ENCODE results near the gene PGAP6.
"Not testable (repeated sequence)": the region's sequence is repeated elsewhere in the genome, so short reads cannot be mapped to it uniquely, and the experiment has no call there.

PGAP6 gene

DNA sequence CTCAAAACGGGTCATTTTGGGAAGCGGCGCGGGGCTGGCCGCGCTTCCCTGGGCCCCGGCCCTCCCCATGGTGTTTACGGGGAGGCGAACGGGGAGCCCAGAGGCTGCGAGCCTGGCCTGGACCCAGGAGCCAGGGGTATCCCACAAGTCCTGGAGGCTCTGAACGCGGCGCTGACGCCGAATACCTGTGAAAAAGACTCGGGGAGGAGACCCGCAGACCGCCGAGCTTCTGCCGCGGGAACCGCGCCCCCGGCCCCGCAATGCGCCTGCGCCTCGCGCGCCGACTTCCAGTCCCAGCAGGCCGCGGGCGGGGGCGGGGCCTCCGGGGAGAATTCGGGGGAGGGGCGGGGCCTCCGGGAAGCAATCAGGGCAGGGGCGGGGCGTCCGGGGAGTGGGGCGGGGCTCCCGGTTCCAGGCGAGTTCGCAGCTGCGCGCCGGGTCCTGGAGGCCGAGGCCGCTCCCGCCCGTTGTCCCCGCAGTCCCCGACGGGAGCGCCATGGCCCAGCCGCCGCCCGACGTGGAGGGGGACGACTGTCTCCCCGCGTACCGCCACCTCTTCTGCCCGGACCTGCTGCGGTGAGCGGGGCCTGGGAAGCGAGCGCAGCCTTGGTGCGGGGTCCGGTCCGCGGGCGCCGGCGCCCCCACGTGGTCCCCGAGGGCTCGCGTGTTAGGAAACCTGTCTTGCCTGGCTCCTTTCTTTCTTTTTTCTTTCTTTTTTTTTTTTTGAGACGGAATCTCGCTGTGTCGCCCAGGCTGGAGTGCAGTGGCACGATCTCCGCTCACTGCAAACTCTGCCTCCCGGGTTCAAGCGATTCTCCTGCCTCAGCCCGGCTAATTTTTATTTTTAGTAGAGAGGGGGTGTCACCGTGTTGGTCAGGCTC lies 19.9 kb upstream of the PGAP6 start, which contains the start of gene DECR2:
TSS of gene DECR2 (plus strand) at position 418 of the 881 bp plus-strand sequence. CDS start at position 497, 79 bp downstream.
- DNase-seq = no peak

DNA sequence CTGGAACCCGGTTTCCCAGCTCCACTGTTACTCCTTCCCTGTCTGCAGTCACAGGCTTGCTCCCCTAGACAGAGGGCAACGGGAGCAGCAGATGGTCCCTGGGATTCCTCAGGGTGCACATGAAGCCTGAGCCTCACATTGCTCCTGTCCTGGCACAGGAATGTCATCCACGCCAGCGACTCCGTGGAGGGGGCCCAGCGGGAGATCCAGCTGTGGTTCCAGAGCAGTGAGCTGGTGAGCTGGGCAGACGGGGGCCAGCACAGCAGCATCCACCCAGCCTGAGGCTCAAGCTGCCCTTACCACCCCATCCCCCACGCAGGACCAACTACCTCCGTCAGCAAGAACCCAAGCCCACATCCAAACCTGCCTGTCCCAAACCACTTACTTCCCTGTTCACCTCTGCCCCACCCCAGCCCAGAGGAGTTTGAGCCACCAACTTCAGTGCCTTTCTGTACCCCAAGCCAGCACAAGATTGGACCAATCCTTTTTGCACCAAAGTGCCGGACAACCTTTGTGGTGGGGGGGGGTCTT lies 18.3 kb upstream of the PGAP6 start:
- no peak for DNase-seq

DNA sequence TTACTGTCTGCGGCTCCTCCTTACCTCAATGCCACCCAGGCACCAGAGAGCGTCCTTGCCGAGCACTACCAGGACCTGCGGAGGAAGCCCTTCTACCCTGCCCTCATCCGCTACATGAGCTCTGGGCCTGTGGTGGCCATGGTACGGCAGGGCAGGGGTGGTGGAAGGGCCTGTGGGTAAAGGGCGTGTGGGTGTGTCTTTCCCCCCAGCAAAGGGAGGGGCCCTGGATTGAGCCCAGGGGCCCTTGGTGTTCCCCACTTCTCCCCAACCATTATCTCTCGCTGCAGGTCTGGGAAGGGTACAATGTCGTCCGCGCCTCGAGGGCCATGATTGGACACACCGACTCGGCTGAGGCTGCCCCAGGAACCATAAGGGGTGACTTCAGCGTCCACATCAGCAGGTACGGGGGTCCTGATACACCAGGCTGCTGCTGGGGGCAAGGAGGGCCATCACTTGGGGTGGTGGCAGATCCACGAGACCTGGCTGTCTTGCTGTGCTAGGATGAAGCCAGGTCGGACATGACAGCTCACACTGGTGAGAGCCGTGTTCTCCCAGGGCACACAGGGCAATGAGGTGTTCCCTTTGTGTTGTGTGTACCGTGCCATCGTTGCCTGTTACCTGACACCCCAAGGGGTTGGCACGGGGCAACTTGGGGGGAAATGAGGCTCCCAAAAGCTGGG lies 17.7 kb upstream of the PGAP6 start:
- DNase-seq = no peak

DNA sequence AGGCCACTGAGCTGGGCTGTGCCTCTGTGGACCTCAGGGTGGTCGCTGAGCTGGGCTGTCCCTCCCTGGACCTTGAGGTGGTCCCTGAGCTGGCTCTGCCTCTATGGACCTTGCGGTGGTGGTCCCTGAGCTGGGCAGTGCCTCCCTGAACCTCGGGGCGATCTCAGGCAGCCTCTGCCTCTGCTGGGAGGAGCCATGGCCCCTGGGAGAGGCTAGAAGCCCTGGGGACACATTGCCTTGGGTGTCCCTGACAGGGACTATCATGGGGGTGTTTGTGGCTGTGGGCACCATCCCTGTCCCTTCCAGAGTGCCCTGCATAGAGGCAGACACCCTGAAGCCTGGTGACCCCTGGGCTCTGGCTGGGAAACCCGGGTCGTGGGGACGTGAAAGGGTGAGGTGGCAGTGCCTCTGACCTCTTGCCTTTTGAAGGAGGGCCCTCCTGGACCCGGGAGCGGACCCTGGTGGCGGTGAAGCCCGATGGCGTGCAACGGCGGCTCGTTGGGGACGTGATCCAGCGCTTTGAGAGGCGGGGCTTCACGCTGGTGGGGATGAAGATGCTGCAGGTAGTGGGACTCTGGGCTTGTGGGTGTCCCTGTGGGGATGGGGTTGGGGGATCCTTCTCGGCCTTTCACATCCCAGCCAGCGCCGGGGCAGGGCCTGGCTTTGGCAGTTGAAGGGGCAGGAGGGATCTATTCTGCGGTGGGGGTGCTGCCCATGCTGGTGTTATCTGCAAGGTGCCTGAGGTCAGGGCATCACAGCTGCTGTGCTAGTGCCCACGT lies 17.0 kb upstream of the PGAP6 start:
- DNase-seq = no peak

DNA sequence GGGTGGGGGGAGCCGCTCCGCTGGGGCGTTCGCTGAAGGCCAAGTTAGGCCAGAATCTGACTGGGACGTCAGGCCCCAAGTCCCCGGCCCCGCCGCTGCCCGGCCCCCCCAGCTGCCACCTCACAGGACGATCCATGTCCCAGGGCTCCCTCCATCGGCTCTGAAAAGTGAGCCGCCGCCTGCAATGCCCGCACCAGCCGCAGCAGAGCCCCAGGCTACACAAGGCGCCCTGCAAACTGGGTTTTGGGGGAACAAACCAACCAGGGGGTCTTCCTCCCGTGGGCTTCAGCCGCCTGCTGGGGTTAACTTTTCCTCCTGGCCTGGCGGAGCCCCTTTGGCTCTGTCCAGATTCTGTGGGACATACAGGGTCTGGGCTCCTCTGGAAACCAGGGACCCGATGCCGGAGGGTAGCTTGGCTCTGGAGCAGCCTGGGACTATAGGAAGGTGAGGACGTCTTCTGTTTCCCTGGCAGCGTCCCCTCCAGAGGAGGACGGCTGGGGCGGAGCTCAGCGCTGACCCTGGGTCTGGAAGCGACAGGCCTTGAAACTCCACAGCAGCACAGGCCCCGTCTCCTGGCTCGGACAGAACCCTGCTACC lies 16.1 kb upstream of the PGAP6 start:
- DNase-seq = no peak

DNA sequence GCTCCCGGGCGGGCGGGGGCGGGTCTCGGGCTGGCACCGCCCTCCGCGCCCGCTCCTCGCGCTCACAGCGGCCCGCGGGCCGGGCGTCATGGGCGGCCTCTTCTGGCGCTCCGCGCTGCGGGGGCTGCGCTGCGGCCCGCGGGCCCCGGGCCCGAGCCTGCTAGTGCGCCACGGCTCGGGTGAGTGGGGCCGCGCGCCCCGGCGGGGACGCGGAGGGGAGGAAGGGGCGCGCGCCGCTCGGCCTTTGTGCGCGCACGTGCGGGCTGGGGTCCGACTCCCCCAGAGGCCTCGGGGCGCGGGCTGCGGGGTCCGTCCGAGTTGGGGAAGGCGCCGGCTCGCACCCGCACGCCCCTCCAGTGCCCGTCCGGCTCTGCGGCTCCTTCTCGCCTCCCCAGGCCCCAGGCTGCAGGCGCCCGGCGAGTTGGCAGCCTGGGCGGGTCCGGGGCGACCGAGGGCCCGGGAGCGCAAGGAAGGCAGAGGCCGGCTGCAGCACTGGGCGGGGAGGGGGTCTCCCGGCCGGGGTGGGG lies 15.4 kb upstream of the PGAP6 start, which contains the start of gene NME4:
TSS of gene NME4 (plus strand) at position 65 of the 527 bp plus-strand sequence. CDS start at position 89, 24 bp downstream.
- no peak for DNase-seq

DNA sequence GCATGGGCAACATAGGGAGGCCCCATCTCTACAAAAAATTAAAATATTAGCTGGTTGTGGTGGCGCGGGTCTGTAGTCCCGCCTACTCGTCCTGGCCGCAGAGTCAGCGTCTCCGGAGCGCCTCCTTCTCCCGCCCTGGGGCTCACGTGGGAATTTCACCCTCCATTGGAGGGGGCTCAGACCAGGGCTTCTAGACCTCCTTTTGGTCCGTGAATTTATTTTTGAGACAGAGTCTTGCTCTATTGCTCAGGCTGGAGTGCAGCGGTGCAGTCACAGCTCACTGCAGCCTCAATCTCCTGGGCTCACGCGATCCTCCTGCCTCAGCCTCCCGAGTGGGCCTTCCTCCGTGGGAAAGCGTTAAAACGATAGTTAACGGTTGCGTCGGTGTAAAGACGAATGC lies 14.8 kb upstream of the PGAP6 start:
- no peak for DNase-seq

DNA sequence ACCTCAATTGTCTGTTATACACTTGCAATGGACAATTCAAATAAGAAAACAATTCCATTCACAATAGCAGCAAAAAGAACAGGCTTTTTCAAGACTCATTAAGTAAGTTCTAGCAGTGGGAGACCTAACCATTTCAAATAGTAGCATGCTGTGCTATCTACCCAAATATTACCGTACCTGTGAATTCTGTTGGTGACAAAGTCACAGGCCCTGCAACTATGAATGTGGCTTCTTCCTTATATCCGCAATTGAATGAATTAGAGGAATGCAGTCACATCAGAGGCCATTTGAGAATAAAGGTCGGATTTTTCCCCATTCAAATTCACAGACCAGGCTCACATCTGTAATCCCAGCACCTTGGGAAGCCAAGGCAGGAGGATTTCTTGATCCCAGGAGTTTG lies 14.4 kb upstream of the PGAP6 start:
- DNase-seq = no peak

DNA sequence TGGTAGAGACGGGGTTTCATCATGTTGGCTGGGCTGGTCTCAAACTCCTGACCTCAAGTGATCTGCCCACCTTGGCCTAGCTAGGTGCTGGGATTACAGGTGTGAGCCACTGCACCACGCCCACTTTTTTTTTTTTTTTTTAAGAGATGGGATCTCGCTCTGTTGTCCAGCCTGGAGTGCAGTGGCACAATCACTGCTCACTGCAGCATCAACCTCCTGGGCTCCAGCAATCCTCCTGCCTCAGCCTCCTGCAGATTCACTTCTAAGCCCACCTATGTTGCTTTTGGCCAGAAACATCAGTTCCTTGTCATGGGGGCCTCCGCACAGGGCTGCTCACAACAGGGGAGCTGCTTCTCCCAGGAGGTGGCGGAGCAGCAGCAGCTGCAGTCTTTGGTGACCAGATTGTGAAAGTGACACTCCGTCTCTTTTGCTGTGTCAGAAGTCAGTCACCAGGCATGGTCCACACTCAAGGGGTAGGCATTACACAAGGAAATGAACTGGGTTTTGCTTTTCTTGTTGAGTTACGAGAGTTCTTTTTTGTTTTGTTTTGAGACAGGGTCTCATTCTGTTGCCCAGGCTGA lies 10.8 kb upstream of the PGAP6 start:
- DNase-seq = no peak

DNA sequence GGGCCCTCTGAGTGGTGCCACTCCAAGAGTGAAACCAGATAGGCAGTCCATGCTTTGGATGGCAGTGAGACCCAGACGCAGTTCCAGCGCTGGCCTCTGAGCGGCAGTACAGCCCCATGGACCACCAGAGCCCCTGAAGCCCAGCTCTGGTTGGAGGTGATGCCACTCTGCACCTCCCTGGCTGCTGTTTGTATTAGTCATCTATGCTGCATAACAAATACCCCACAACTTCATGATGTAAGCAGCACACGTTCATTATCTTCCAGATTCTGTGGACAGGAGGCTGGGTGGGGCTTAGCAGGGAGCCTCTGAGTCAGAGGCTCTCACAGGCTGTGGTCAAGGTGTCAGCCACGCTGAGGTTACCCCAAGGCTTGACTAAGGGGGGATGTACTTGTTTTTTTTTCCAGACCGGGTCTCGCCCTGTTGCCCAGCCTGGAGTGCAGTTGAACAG lies 10.1 kb upstream of the PGAP6 start:
- DNase-seq = no peak

DNA sequence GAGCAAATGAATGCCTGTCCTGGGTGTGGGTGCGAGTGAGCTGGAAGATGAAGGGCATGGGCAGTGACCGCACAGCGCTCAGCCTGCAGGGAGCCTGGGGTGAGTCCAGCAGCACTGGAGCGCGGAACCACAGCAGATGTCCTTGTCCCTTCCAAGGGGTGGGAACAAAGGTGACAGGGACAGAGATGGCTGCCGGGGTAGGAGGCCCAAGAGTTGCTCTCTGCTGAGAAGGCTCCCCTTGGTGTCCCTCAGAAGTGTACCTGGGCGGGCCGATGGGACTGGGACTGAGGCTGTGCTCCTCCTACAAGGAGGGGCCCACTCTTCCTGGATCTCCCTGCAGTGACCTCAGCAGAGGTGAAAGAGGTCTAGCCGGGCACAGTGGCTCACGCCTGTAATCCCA lies 7.6 kb upstream of the PGAP6 start:
- DNase-seq = no peak

DNA sequence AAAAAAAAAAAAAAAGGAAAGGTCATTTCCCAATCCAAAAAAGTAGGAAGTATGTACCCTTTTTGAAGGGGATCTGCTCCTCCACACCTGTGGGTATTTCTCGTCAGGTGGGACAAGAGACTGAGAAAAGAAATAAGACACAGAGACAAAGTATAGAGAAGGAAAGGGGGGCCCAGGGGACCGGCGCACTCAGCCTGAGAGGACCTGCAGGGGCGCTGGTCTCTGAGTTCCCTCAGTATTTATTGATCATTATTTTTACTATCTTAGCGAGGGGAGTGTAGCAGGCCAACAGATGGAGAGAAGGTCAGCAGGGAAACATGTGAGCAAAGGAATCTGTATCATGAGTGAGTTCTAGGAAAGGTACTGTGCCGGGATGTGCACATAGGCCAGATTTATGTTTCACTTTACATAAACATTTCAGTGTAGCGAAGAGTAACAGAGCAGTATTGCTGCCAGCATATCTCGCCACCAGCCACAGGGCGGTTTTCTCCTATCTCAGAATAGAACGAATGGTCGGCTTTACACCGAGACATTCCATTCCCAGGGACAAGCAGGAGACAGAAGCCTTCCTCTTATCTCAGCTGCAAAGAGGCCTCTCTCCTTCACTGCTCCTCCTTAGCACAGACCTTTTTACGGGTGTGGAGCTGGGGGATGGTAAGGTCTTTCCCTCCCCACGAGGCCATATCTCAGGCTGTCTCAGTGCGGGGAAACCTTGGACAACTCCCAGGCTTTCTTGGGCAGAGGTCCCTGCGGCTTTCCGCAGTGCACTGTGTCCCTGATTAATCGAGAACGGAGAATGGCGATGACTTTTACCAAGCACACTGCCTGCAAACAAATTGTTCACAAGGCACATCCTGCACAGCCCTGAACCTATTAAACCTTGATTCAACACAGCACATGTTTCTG lies 6.2 kb upstream of the PGAP6 start:
- not testable (repeated sequence) for DNase-seq

DNA sequence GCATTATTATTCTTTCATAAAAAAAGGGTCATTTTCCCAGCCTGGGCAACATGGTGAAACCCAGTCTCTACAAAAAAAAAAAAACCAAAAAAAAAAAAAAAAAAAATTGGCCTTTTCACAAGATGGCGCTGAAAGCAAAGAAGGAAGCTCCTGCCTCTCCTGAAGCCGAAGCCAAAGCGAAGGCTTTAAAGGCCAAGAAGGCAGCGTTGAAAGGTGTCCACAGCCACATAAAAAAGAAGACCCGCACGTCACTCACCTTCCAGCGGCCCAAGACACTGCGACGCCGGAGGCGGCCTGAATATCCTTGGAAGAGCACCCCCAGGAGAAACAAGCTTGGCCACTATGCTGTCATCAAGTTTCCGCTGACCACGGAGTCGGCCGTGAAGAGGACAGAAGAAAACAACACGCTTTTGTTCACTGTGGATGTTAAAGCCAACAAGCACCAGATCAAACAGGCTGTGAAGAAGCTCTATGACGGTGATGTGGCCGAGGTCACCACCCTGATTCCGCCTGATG lies 4.9 kb upstream of the PGAP6 start:
- DNase-seq = no peak

DNA sequence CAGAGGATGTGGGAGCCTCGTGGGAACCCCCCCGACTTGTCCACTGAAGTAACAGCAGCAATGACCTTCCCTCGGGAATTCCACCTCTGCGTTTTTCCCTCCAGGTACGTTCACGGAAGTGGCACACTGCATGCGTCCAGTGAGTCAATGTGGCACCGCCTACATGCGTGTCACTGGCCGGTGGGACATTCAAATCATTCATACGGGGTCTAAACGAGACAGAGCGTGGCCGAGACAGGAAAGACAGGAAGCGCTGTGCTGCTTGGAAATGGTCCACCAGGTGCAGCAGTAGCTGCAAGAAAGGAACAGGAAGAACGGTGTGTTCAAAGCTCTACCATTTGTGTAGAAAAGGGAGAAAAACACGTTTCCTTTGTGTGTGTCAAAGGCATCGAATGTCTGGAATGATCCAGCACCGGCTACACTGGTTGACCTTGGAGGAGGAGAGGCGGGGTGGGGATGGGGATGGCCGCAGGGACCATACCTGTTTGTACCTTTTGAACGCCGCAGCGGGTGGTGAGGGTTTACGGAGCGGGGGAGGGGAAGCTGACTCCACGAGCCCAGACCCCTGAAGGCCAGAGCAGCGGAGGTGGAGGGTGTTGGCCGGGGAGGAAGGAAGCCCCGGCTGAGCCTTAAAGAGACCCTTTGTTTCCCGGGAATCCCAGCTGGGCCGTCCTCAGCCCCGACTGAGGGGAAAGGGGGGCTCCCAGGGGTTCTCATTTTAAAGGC lies 1.7 kb upstream of the PGAP6 start:
- no peak for DNase-seq

DNA sequence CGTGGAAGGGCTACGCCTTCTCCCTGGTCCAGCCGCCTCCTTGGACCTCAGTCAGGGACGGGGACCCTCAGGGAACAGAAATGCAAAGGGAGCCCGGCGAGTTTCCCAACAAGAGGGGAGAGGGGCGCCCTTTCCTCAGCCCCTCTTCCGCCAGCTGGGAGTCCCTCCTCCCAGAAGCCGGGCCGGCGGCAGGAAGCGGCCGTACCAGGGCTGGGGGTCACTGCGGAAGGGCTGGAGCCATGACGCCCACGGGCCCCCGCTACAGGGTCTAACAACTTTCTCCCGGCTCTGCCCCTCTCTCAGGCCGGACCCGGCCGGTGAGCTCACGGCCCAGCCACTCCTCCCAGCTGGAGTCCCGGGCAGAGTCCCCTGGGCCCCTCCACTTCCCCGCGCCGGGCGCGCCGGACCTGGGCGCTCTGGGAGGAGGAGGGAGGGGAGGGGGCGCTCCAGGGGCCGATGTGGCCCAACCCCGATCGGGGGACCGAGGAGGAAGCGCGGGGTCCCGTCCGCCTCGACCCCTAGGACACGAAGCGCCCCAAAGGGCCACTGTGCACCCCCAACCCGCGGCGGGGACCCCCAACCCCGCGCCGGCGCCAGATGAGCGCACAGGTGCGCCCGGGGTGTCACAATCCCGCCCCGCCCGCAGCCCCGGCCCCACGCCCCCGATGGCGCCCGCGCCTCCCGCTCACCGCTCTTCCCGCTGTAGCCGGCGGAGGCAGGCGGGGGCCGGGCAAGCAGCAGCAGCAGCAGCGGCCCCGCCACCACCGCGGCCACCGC lies 578 bp downstream of the PGAP6 start:
- DNase-seq = no peak

DNA sequence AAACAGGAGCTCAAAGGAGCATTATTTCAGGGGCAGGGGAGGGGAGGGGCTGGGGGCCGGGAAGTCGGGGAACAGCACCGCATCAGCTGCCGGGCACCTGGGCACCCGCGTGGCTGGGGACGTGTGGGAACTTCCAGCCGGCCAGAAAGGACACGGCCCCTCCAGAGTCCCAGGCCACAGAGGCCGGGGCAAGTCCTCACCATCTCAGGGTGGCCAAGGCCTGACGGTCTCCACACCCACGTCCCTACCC lies 1.1 kb downstream of the PGAP6 start:
- no peak for DNase-seq

DNA sequence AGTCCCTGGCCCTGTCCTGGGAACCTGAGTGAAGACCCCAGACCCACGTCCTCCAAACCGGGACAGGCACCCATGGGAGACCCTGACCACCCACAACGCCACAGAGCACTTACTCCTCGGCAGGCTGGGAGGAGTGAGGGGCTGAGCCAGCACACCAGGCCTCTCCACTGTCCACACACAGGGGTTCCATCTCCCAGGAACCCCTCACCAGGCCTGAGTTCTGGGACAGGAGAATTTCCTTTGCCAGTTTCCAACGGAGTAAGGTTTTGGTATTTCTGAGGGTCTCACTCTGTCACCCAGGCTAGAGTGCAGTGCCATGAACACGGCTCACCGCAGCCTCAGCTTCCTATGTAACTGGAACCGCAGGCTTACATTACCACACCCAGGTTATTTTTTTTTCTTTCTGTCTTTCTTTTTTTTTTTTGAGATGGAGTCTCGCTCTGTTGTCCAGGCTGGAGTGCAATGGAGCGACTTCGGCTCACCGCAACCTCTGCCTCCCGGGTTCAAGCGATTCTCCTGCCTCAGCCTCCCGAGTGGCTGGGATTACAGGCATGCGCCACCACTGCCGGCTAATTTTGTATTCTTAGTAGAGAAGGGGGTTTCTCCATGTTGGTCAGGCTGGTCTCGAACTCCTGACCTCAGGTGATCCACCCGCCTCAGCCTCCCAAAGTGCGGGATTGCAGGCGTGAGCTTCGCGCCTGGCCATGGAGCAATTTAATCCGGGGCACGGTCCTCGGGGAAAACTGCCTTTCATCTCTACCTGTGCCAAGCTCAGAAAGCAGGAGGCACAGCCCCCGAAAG lies 1.6 kb downstream of the PGAP6 start:
- DNase-seq = no peak

DNA sequence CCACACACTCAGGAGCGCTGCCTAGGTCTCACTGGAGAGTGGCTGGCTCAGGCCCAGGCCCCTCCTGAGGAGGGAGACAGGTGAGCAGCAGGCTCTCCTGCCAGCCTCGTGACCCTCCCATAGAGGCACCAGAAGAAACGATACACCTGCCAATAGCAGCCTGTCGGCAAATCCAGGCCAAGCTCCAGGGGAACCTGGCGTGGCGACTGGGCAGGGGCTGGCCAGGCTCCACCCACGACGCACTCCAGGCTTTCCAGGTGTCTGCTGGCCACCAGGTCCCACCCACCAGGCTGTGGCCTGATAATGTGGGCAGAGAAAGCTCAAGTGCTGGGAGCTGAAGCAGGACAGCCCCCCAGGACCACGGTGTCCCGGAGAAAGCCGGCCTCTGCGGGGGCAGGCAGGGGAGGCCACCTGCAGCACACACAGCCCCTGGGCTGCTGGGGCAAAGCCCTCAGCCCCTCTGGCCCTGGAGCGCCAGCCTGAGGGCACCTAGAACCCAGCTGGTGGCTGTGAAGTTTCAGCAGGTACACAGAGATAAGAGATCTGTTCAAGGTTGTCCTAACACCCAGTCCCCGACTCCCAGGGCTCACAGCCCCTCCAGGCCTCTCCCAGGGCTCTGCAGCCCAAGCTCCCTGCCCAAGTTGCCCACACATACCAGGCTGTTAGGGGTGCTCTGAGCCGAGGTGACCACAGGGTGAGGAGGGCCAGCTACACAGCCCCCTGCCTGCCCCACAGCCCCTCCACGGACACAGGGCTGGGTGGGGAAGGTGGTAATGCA lies 2.4 kb downstream of the PGAP6 start:
- DNase-seq = no peak

Measured in SIG-M5 (cell line).